GM10266 (cell line): Measurements from ENCODE around the gene ERICH2.

Source experiments
- DNase-seq: peaks from one replicate; pipeline ENCODE4 v3.0.0; 2012; ENCODE audit errors: extremely low spot score
- CTCF ChIP-seq: IDR thresholded peaks from 2 replicates; pipeline ENCODE4 v1.5.1; 2012; ENCODE audit warnings: mild to moderate bottlenecking, low read depth; ENCODE audit not compliant: control insufficient read depth, insufficient read depth; ENCODE audit errors: missing control alignments

Gene ERICH2

GRCh38 chr2:170823898-170824215 is 53.7 kb downstream of the ERICH2 start:
- DNase-seq, result no peak
- no peak for TF ChIP-seq CTCF

GRCh38 chr2:170824526-170825015 is 54.4 kb downstream of the ERICH2 start:
- DNase-seq, result no peak
- no peak for TF ChIP-seq CTCF

- TF ChIP-seq CTCF, result no peak
- no peak for DNase-seq
Measured at GRCh38 chr2:170827841-170828532, 57.8 kb downstream of the ERICH2 start.

- no peak for TF ChIP-seq CTCF
- no peak for DNase-seq
Measured at GRCh38 chr2:170828533-170828916, 58.3 kb downstream of the ERICH2 start.

- DNase-seq, result no peak
- TF ChIP-seq CTCF, result no peak
Measured at GRCh38 chr2:170829036-170829435, 58.9 kb downstream of the ERICH2 start.

GRCh38 chr2:170830166-170830565 is 60.0 kb downstream of the ERICH2 start:
- TF ChIP-seq CTCF, result no peak
- DNase-seq, result no peak

- no peak for DNase-seq
- no peak for TF ChIP-seq CTCF
Measured at GRCh38 chr2:170831115-170831514, 60.9 kb downstream of the ERICH2 start.
